ENCODE data around the gene PCDHGA6. TPM values are rescaled to one million over a fixed set of nuclear protein-coding genes. Genes with fewer than 3 reads are reported as not detected.

Gene PCDHGA6
- total RNA-seq, 1 donor from 2014 or later: 0.21 TPM

- no peak for TF ChIP-seq CTCF (IDR thresholded peaks at IDR 0.05)
- Mint-ChIP-seq H3K9me3 (ENCODE audit: unreplicated experiment) (peaks cover 37% of the 10 kb centered on the region), H3K27ac (ENCODE audit: unreplicated experiment) (no peak overlapping the region), H3K4me1 (ENCODE audit: unreplicated experiment) (no peaks in the 10 kb centered on the region), H3K27me3 (ENCODE audit: unreplicated experiment) (no peaks in the 10 kb centered on the region), H3K36me3 (ENCODE audit: unreplicated experiment) (no peaks in the 10 kb centered on the region), H3K4me3 (ENCODE audit: unreplicated experiment) (no peak overlapping the region)
- DNase-seq (ENCODE audit: extremely low spot score, unreplicated experiment): no peak
Measured at GRCh38 chr5:141355641-141356040, 18.1 kb upstream of the PCDHGA6 start.

DNA sequence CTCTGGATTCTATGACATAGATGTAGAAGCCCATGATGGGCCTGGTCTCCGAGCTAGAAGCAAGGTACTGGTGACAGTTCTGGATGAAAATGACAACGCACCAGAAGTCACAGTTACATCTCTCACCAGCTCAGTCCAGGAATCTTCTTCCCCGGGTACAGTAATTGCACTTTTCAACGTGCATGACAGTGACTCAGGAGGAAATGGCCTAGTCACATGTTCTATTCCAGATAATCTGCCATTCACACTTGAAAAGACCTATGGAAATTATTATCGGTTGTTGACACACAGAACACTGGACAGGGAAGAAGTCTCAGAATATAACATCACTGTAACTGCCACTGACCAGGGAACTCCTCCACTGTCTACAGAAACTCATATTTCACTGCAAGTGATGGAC, 17.6 kb upstream of the PCDHGA6 start:
- Mint-ChIP-seq H3K27me3 (ENCODE audit: unreplicated experiment) (no peaks in the 10 kb centered on the region), H3K9me3 (ENCODE audit: unreplicated experiment) (peaks cover 38% of the 10 kb centered on the region), H3K36me3 (ENCODE audit: unreplicated experiment) (no peaks in the 10 kb centered on the region), H3K4me1 (ENCODE audit: unreplicated experiment) (no peaks in the 10 kb centered on the region), H3K27ac (ENCODE audit: unreplicated experiment) (no peak overlapping the region), H3K4me3 (ENCODE audit: unreplicated experiment) (no peak overlapping the region)
- no peak for DNase-seq (ENCODE audit: extremely low spot score, unreplicated experiment)
- no peak for TF ChIP-seq CTCF (IDR thresholded peaks at IDR 0.05)

DNA sequence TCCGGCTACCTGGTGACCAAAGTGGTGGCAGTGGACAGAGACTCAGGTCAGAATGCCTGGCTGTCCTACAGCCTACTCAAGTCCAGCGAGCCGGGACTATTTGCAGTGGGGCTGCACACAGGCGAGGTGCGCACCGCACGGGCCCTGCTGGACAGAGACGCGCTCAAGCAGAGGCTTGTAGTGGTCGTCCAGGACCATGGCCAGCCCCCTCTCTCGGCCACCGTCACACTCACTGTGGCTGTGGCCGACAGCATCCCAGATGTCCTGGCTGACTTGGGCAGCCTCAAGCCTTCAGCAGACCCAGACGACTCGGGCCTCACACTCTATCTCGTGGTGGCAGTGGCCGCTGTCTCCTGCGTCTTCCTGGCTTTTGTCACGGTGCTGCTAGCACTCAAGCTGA, 16.7 kb upstream of the PCDHGA6 start:
- DNase-seq (ENCODE audit: extremely low spot score, unreplicated experiment): no peak
- Mint-ChIP-seq H3K4me1 (ENCODE audit: unreplicated experiment) (no peaks in the 10 kb centered on the region), H3K36me3 (ENCODE audit: unreplicated experiment) (no peaks in the 10 kb centered on the region), H3K9me3 (ENCODE audit: unreplicated experiment) (peaks cover 38% of the 10 kb centered on the region), H3K27ac (ENCODE audit: unreplicated experiment) (no peak overlapping the region), H3K4me3 (ENCODE audit: unreplicated experiment) (no peak overlapping the region), H3K27me3 (ENCODE audit: unreplicated experiment) (no peaks in the 10 kb centered on the region)
- TF ChIP-seq CTCF (IDR thresholded peaks at IDR 0.05): no peak

GRCh38 chr5:141359790-141360426, 13.8 kb upstream of the PCDHGA6 start, which contains the start of gene PCDHGB2:
Gene PCDHGB2, plus strand, starts transcription at chr5:141359994. Its CDS starts 142 bp downstream, at chr5:141360136.
- DNase-seq (ENCODE audit: extremely low spot score, unreplicated experiment): no peak

GRCh38 chr5:141360685-141361084, 13.0 kb upstream of the PCDHGA6 start:
- no peaks in the 10 kb centered on the region for H3K36me3 Mint-ChIP-seq (ENCODE audit: unreplicated experiment)
- H3K27me3 Mint-ChIP-seq (ENCODE audit: unreplicated experiment): no peaks in the 10 kb centered on the region
- no peak for DNase-seq (ENCODE audit: extremely low spot score, unreplicated experiment)
- no peak overlapping the region for H3K27ac Mint-ChIP-seq (ENCODE audit: unreplicated experiment)
- H3K4me1 Mint-ChIP-seq (ENCODE audit: unreplicated experiment): no peaks in the 10 kb centered on the region
- H3K4me3 Mint-ChIP-seq (ENCODE audit: unreplicated experiment): no peak overlapping the region
- no peak for TF ChIP-seq CTCF (IDR thresholded peaks at IDR 0.05)
- peaks cover 44% of the 10 kb centered on the region for H3K9me3 Mint-ChIP-seq (ENCODE audit: unreplicated experiment)

More at GRCh38 chr5:141359790-141360426, 13.8 kb upstream of the PCDHGA6 start, which contains the start of gene PCDHGB2:
- no peaks in the 10 kb centered on the region for H3K36me3 Mint-ChIP-seq (ENCODE audit: unreplicated experiment)
- no peaks in the 10 kb centered on the region for H3K4me1 Mint-ChIP-seq (ENCODE audit: unreplicated experiment)
- no peaks in the 10 kb centered on the region for H3K27me3 Mint-ChIP-seq (ENCODE audit: unreplicated experiment)
- peak; percentile 9 for TF ChIP-seq CTCF (IDR thresholded peaks at IDR 0.05)
- peaks cover 45% of the 10 kb centered on the region for H3K9me3 Mint-ChIP-seq (ENCODE audit: unreplicated experiment)
- no peak within 1 kb of the TSS for H3K27ac Mint-ChIP-seq (ENCODE audit: unreplicated experiment)
- H3K4me3 Mint-ChIP-seq (ENCODE audit: unreplicated experiment): no peak within 1 kb of the TSS

All from osteocyte (in vitro differentiated cells).